CD14-positive monocyte (primary cell): ENCODE measurements around the gene HHIPL1. TPM values are rescaled to one million over a fixed set of nuclear protein-coding genes. Genes with fewer than 3 reads are reported as not detected.

Experiments
- DNase-seq, 3 donors: peaks; one replicate each; pipeline ENCODE4 v3.0.0-alpha.2; 2011 to 2022
- H2AFZ ChIP-seq: 2 replicates; pipeline ENCODE4 v1.6.0; 2012; ENCODE audit warnings: mild to moderate bottlenecking, low read depth, low read length, inconsistent platforms; ENCODE audit not compliant: insufficient read depth, poor library complexity, severe bottlenecking
- H3K27ac ChIP-seq, 2 donors: 1 replicate in 1 of 2; 2 replicates in 1 of 2; pipeline ENCODE4 v1.5.1; 2012 to 2013; ENCODE audit warnings: low read length in 2 of 2, control low read depth in 1 of 2, inconsistent platforms in 1 of 2, low read depth in 1 of 2, mild to moderate bottlenecking in 1 of 2
- H3K27me3 ChIP-seq, 2 donors: one replicate each; pipeline versions ENCODE4 v1.6.0 to v1.6.1; 2011 to 2013; ENCODE audit warnings: low read length in 2 of 2; ENCODE audit not compliant: control insufficient read depth in 2 of 2, insufficient read depth in 2 of 2
- H3K36me3 ChIP-seq, 2 donors: replicated peaks in 1 of 2; 1 replicate in 1 of 2; 2 replicates in 1 of 2; pipeline versions ENCODE4 v1.5.1 to v1.6.1; 2012 to 2013; ENCODE audit warnings: low read length in 2 of 2, control low read depth in 1 of 2, inconsistent platforms in 1 of 2, mild to moderate bottlenecking in 1 of 2; ENCODE audit not compliant: insufficient read depth in 2 of 2, control insufficient read depth in 1 of 2
- H3K4me1 ChIP-seq, 2 donors: 1 replicate in 1 of 2; 2 replicates in 1 of 2; pipeline versions ENCODE4 v1.5.1 to v1.6.1; 2012 to 2013; ENCODE audit warnings: low read length in 2 of 2, control low read depth in 1 of 2, inconsistent platforms in 1 of 2, mild to moderate bottlenecking in 1 of 2, moderate library complexity in 1 of 2; ENCODE audit not compliant: insufficient read depth in 2 of 2, control insufficient read depth in 1 of 2
- H3K4me2 ChIP-seq: replicated peaks from 2 replicates; pipeline ENCODE3; 2012; ENCODE audit warnings: low read length, moderate library complexity, mild to moderate bottlenecking; ENCODE audit not compliant: poor library complexity, severe bottlenecking; ENCODE audit errors: extremely low read depth
- H3K4me3 ChIP-seq, 3 experiments: fragments of 200-600 bp in 1 of 3; sonication (generic) in 1 of 3; replicated peaks in 1 of 3; 1 replicate in 2 of 3; 2 replicates in 1 of 3; pipeline ENCODE4 v1.5.1; 2011 to 2013; ENCODE audit warnings: low read length in 3 of 3, mild to moderate bottlenecking in 3 of 3, control low read depth in 2 of 3, low read depth in 2 of 3, inconsistent platforms in 1 of 3, moderate library complexity in 1 of 3
- H3K79me2 ChIP-seq: 2 replicates; pipeline ENCODE4 v1.6.0; 2012; ENCODE audit warnings: mild to moderate bottlenecking, control low read depth, inconsistent platforms, low read length, moderate library complexity; ENCODE audit not compliant: insufficient read depth
- H3K9ac ChIP-seq: 2 replicates; pipeline ENCODE4 v1.6.0; 2017; ENCODE audit warnings: low read length, mild to moderate bottlenecking; ENCODE audit not compliant: insufficient read depth, poor library complexity, severe bottlenecking
- H3K9me3 ChIP-seq, 2 donors: replicated peaks in 1 of 2; 1 replicate in 1 of 2; 2 replicates in 1 of 2; pipeline versions ENCODE4 v1.5.1 to v1.6.1; 2012 to 2013; ENCODE audit warnings: low read length in 2 of 2, control low read depth in 1 of 2; ENCODE audit not compliant: control insufficient read depth in 1 of 2, insufficient read depth in 1 of 2
- H4K20me1 ChIP-seq: 2 replicates; pipeline ENCODE4 v1.6.0; 2012; ENCODE audit warnings: mild to moderate bottlenecking, low read length, control low read depth, moderate library complexity; ENCODE audit not compliant: insufficient read depth
- H3K27ac Mint-ChIP-seq, 7 donors: one replicate each; pipeline ENCODE4 v1.8.0; 2020; ENCODE audit warnings: mild to moderate bottlenecking in 7 of 7, mixed read lengths in 7 of 7, moderate library complexity in 6 of 7, inconsistent platforms in 2 of 7
- H3K27me3 Mint-ChIP-seq, 3 donors: one replicate each; pipeline ENCODE4 v1.8.0; 2021 to 2022; ENCODE audit warnings: low read depth in 3 of 3, mild to moderate bottlenecking in 3 of 3, mixed read lengths in 3 of 3, moderate library complexity in 3 of 3, inconsistent platforms in 1 of 3
- H3K36me3 Mint-ChIP-seq, 2 donors: one replicate each; pipeline ENCODE4 v1.8.0; 2020; ENCODE audit warnings: mixed read lengths in 2 of 2, inconsistent platforms in 1 of 2, mild to moderate bottlenecking in 1 of 2
- H3K4me1 Mint-ChIP-seq: one replicate; pipeline ENCODE4 v1.8.0; 2020; ENCODE audit warnings: mild to moderate bottlenecking, mixed read lengths
- H3K4me3 Mint-ChIP-seq, 2 donors: one replicate each; pipeline ENCODE4 v1.8.0; 2020; ENCODE audit warnings: mild to moderate bottlenecking in 2 of 2, mixed read lengths in 2 of 2, moderate library complexity in 1 of 2
- H3K9me3 Mint-ChIP-seq, 7 donors: one replicate each; pipeline ENCODE4 v1.8.0; 2020 to 2022; ENCODE audit warnings: mixed read lengths in 7 of 7, mild to moderate bottlenecking in 6 of 7, moderate library complexity in 6 of 7, inconsistent platforms in 2 of 7
- WGBS: methylation state at CpG from one replicate; pipeline ENCODE4 v1.1.5; 2013; ENCODE audit warnings: missing lambda C conversion rate; ENCODE audit not compliant: insufficient coverage; 5-methylcytosine and 5-hydroxymethylcytosine counted together
- intact Hi-C, 2 donors: fragments of 100-400 bp; cut with micrococcal nuclease; formaldehyde crosslinking; loops; one replicate each; pipeline versions ENCODE4 v1.15.0 to v1.15.1; 2023
- polyA plus RNA-seq, 3 donors: library from polyadenylated mRNA; depleted of rRNA in 1 of 3; unstranded in 2 of 3; stranded (reverse) in 1 of 3; fragments of 300-500 nt in 2 of 3; fragments of >200 nt in 1 of 3; fragmentation: Illumina TruSeq in 2 of 3; gene quantifications; 1 replicate in 2 of 3; 2 replicates in 1 of 3; pipeline ENCODE4 v1.2.3, GENCODE V29; 2012 to 2021
- TF ChIP-seq, protein P1 (sequence below): fragments of 200-600 bp; IDR thresholded peaks from one replicate; pipeline ENCODE4 v1.8.0; 2022; ENCODE audit warnings: antibody characterized with exemption, mild to moderate bottlenecking

HHIPL1 gene
- polyA plus RNA-seq, 3 donors = 0.09 TPM; not detected in 2

DNA sequence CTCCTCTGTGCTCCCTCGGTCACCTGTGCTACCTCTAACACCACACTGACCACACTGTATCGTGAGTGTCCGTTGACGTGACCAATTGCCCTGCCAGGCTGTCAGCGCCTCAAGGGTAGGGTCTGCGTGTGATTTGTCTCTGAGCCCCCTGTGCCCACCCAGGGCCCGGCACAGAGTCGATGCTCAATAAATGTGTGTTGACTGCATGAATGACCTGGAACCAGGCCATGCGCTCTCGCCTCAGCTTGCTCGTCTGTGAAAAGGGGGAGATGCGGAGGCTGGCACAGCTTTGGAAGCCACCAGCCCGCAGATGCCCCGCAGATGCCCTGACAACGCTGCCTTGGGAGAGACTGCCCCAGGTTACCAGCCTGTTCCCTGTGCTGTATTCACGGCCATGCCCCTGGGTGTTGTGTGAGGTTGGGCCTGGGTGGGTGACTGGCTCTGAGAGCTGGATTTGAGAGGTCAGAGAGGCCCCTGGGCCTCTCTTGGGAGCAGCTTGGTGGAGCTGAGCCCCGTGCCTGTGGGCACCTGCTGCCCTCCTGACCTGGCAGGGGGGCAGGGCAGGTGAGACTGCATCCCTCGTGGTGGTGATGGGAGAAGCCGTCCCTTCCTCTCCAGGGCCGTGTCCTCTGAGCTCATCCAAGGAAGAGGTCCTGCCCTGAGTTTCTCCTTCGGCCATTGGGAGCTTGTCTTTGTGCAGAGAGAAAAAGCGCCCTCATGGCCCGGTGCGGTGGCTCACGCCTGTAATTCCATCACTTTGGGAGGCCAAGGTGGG is 82.4 kb downstream of the HHIPL1 start:
- H3K27me3 Mint-ChIP-seq = peaks cover 12 to 46% (median 21%) of the 10 kb centered on the region in 3 donors
- 92% methylated on average over 23 of the region's 25 CpGs for WGBS
- no peaks in the 10 kb centered on the region for H4K20me1 ChIP-seq

DNA sequence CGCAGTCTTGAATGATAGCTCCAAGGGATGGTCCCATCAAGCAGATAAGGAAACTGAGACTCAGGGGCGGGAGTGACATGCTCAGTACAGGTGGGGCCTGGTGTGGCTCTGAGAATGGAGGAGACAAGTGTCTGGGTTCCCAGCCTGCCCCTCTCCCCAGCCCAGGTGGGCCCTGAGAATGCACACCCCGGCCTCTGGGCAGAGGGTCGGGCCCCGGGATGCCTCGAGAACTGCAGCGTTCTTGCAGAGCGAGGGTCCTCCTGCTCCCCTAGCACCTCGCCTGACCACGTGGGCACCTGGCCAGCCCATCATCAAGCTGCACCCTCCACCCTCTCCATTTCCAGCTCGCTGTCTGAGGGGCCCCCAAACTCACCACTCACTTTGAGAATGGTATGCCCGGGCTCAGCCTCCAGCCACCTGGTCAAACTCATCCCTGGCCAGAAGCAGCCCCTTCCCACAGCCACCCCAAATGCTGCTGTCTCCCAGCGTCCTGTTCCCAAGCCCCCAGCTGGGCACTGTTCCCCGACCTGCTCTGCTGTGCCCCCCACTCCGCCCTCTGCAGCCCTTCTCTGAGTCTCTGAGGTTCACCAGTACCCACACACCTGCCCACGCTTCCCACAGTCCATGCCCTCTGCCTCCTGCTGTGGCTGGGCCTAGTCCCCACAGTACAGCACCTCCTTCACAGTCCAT is 83.4 kb downstream of the HHIPL1 start:
- no peaks in the 10 kb centered on the region for H3K9me3 ChIP-seq
- no peak for DNase-seq
- peaks cover 0 to 6% of the 10 kb centered on the region in 2 donors for H3K27me3 ChIP-seq
- H3K4me2 ChIP-seq = no peak overlapping the region
- intact Hi-C loops = no loop called here
- no peaks in the 10 kb centered on the region for H3K4me1 ChIP-seq
- H3K79me2 ChIP-seq = no peaks in the 10 kb centered on the region
- no peak overlapping the region for H3K27ac ChIP-seq
- peaks cover 0 to 2% (median 0%) of the 10 kb centered on the region in 7 donors for H3K9me3 Mint-ChIP-seq
- no peaks in the 10 kb centered on the region for H3K36me3 ChIP-seq
- no peaks in the 10 kb centered on the region for H4K20me1 ChIP-seq
- H3K27ac Mint-ChIP-seq = no peak overlapping the region
- no peak overlapping the region for H3K4me3 ChIP-seq
- peaks cover 14 to 46% (median 22%) of the 10 kb centered on the region in 3 donors for H3K27me3 Mint-ChIP-seq
- no peaks in the 10 kb centered on the region for H3K4me1 Mint-ChIP-seq
- H3K4me3 Mint-ChIP-seq = peak overlapping the region in 1 of 2 donors; percentile 7
- H2AFZ ChIP-seq = no peak overlapping the region
- H3K9ac ChIP-seq = no peak overlapping the region
- no peaks in the 10 kb centered on the region for H3K36me3 Mint-ChIP-seq
- TF ChIP-seq, protein P1, sequence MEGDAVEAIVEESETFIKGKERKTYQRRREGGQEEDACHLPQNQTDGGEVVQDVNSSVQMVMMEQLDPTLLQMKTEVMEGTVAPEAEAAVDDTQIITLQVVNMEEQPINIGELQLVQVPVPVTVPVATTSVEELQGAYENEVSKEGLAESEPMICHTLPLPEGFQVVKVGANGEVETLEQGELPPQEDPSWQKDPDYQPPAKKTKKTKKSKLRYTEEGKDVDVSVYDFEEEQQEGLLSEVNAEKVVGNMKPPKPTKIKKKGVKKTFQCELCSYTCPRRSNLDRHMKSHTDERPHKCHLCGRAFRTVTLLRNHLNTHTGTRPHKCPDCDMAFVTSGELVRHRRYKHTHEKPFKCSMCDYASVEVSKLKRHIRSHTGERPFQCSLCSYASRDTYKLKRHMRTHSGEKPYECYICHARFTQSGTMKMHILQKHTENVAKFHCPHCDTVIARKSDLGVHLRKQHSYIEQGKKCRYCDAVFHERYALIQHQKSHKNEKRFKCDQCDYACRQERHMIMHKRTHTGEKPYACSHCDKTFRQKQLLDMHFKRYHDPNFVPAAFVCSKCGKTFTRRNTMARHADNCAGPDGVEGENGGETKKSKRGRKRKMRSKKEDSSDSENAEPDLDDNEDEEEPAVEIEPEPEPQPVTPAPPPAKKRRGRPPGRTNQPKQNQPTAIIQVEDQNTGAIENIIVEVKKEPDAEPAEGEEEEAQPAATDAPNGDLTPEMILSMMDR = no peak
- 89% methylated on average over 13 of the region's 16 CpGs for WGBS

More for the DNA sequence above, 82.4 kb downstream of the HHIPL1 start:
- no peaks in the 10 kb centered on the region for H3K9me3 ChIP-seq
- Mint-ChIP-seq H3K27ac (no peak overlapping the region), H3K4me1 (no peaks in the 10 kb centered on the region), H3K4me3 (peak overlapping the region in 1 of 2 donors; percentile 63), H3K9me3 (peaks cover 0 to 2% (median 0%) of the 10 kb centered on the region in 7 donors), H3K36me3 (no peaks in the 10 kb centered on the region)
- H3K4me2 ChIP-seq = no peak overlapping the region
- H3K79me2 ChIP-seq = no peaks in the 10 kb centered on the region
- TF ChIP-seq, protein P1 = no peak
- H3K36me3 ChIP-seq = no peaks in the 10 kb centered on the region
- H3K4me3 ChIP-seq = no peak overlapping the region
- no peak overlapping the region for H2AFZ ChIP-seq
- intact Hi-C loops = no loop called here
- no peak overlapping the region for H3K27ac ChIP-seq
- H3K9ac ChIP-seq = no peak overlapping the region
- H3K27me3 ChIP-seq = peaks cover 0 to 6% of the 10 kb centered on the region in 2 donors
- no peaks in the 10 kb centered on the region for H3K4me1 ChIP-seq
- no peak for DNase-seq
